ENCODE results near the gene AHCTF1.
A peak's percentile ranks its signal among the peaks of the same experiment; 100 is the strongest.

Gene AHCTF1
- 144 to 168 reads per million in 2 donors for total RNA-seq

GRCh38 chr1:246931549-246932365 is at the start of gene AHCTF1:
Gene AHCTF1, minus strand, starts transcription at chr1:246931948. Its CDS starts 13,578 bp downstream, at chr1:246918370.
- peak; percentile 78 for DNase-seq

GRCh38 chr1:246978785-246979184 is 47.0 kb upstream of the AHCTF1 start:
- no peak for DNase-seq

DNA sequence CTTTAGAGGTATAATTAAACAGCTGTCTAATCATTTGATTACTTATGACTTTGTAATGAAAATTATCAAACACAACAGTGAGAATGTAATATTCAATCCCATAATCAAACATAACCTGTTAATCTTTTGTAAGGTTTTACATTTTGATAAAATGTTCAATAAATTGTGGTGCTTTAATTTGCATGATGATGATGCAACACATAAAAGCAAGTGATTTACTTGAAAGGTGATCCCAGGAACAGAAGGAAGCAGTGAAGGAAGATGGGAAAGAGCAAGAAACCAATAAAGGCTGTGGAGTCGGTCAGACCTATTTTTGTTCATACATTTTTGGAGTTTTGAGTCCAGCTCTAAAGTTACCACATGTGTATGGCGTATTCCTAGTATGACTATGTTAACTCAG is 46.5 kb upstream of the AHCTF1 start:
- DNase-seq: no peak

GRCh38 chr1:246971969-246972368 is 40.2 kb upstream of the AHCTF1 start:
- DNase-seq: no peak

DNA sequence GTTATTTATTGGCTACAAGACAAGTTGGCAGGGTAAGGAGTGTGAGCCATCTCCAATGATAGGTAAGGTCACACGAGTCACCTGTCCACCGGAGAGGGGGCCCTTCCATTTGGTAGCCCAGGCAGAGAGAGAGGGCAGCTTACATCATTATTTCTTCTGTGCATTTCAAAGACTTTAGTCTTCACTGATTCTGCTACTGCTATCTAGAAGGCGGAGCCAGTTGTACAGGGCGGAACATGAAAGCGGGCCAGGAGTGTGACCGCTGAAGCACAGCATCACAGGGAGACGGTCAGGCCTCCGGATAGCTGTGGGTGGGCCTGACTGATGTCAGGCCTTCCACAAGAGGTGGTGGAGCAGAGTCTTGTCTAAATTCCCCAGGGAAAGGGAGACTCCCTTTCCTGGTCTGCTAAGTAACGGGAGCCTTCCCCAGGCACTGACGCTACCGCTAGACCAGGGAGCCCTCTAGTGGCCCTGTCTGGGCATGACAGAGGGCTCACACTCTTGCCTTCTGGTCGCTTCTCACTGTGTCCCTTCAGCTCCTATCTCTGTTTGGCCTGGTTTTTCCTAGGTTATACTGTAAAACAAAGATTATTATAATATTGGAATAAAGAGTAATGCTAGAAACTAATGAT is 39.5 kb upstream of the AHCTF1 start:
- DNase-seq: no peak

GRCh38 chr1:246969621-246970020 is 37.9 kb upstream of the AHCTF1 start:
- DNase-seq: no peak

- DNase-seq: no peak
Observed at GRCh38 chr1:246966502-246966901, 34.8 kb upstream of the AHCTF1 start.

DNA sequence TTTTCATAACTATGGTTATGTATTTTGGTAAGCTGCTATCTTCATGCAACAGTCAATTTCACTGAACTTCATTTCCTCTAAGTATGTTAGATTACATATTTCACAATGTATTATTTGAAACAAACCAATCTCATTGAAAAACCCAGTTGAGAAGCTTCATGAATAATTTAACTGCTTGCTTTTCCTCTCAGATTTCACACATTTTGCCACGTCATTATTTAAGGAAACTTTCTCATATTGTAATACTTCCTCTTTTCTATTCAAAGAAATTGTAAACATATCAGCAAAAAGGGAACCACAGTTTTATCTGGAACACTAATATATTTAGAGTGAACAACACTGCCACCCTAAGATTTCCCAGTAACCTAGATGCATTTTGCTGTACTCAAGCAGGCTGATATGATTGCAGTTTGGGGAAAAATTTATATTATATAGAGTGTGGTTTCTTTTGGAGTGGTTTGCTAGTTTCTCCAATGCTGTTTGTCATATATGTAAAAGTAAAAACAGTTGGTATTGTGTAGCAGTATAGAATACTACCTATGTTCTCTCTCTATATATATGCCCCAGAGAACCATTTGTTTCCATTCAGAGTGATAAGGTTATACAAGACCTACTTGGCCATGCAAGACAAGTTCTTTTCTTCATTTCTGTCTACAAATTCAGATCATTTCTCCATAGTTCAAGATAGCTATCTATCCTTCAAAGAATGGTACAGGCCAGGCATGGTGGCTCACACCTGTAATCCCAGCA is 28.4 kb upstream of the AHCTF1 start:
- no peak for DNase-seq

GRCh38 chr1:246954126-246954525 is 22.4 kb upstream of the AHCTF1 start:
- DNase-seq: no peak

DNA sequence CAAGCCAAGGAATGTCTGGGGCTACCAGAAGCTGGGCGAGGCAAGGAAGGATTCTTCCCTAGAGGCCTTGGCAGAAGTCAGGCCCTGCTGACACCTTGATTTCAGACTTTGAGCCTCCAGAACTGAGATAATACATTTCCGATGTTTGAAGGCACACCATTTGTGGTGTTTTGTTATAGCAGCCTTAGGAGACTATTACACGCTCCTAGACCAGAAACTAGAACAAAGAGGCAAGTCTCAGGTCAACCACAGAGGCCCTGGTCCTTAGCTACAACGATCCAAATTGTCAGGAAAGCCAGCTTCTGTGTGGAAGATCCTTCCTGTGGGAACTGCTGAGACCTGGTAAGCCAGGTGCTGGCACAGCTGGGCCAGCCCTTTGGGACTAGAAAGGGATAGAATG is 19.7 kb upstream of the AHCTF1 start:
- no peak for DNase-seq

GRCh38 chr1:246949956-246950355 is 18.2 kb upstream of the AHCTF1 start:
- no peak for DNase-seq

DNA sequence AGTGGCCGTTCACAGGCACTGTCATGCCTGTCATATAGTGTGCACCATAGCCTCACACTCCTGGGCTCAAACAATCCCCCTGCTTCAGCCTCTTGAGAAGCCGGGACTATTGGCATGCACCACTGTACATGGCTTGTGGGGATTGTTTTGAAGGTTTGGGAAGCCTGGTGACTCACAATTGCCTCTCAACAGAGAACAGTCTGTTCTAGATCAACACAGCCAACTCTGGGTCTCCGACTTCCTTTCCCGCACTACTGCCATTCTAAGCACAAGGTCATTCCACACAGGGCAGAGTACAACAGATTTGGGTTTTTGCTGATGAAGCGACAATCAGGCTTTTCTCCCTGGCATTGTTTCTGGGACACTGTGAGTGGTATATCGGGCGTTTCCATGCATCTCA is 15.5 kb upstream of the AHCTF1 start:
- DNase-seq: no peak

GRCh38 chr1:246946366-246946765 is 14.6 kb upstream of the AHCTF1 start:
- DNase-seq: no peak

GRCh38 chr1:246934765-246935164 is 3.0 kb upstream of the AHCTF1 start:
- no peak for DNase-seq

DNA sequence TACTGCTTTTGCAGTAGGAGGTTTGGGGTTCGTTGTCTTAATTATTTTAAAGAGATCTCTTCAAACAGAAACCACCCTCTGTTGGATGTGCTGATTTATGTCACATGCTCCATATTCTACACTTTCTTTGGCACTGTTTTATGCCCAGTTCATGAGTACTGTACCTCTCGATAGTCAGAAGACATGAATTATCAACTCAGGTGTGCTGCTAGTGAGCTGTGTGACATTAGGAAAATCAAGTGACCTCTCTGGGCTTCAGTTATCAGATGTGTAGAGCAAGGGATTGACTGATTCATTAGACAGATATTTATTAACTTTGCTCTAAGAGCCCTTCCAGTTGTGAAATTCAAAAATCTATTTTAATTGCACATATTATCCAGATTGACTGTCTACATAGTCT is 2.1 kb upstream of the AHCTF1 start:
- DNase-seq: no peak

DNA sequence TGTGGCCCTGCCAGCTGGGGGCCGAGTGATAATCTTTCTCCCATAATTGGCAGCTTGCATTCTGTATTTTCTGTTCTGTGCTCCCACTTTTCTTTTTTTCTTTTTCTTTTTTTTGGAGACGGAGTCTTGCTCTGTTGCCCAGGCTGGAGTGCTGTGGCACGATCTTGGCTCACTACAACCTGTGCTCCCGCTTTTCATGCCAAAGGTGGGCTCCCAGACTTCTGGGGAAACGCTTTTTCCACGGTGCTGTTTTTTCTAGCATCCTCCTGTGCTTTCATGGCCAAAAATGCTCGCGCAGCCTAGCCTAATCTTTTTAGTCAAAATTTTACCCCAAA is 585 bp upstream of the AHCTF1 start:
- DNase-seq: no peak

GRCh38 chr1:246930830-246931548 is 759 bp downstream of the AHCTF1 start:
- DNase-seq: peak; percentile 50

DNA sequence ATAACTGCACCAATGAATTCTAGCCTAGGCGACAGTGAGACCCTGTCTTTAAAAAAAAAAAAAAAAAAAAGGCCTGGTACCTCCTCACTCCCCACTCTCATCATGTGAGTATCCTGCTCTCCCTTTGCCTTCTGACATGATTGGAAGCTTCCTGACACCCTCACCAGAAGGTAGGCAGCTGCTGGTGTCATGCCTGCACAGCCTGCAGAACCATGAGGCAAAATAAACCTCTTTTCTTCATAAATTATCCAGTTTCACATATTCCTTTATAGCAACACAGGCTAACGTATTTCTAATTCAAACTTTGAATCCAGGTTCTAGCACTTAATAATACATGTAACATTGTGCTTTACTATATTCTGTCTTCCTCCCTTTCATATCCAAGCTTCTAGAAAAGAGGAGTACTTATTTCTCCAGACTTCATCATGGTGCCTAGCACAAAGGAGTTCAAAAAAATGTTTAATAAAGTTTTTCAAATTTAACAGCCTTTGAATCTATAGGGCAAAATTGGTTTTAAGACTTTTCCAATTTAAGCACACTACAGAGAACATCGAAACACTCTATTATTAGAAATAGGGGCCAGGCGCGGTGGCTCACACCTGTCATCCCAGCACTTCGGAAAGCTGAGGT is 5.6 kb downstream of the AHCTF1 start:
- no peak for DNase-seq

GRCh38 chr1:246923900-246924299 is 7.8 kb downstream of the AHCTF1 start:
- DNase-seq: no peak

DNA sequence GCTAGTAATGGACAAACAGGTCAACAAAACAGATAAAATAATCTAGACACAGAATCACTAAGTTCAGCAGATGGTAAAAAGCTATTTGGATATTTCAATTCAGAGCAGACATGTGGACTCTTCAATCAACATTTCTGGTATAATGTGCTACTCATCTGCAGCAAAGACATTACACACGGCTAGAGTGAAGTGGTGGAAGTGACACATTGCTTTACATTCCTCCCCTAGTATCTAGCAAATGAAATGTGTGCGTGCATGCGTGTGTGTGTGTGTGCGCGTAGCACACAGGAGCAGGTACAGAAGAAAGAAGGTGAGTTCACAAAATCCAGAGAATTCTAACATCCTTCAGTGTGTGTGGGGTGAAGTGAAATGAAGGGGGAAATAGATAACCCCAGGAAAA is 8.3 kb downstream of the AHCTF1 start:
- no peak for DNase-seq

DNA sequence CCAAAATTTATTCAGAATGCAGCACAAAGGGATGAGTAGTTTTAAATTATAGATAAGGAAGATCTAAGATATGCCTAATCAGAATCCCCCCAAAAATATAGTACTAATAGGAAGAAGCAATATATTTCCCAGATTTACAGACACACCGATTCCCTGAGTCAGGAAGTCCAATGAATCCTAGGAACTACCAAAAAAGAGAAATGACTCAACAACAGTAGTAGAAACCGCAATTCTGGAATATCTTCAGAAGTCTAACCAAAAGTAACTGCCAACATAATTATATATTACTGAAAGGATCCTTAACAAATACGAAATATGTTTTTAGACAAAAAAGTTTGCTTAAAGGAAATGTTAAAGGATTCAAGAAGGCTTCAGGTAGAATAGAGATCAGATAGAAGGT is 10.3 kb downstream of the AHCTF1 start:
- DNase-seq: no peak

DNA sequence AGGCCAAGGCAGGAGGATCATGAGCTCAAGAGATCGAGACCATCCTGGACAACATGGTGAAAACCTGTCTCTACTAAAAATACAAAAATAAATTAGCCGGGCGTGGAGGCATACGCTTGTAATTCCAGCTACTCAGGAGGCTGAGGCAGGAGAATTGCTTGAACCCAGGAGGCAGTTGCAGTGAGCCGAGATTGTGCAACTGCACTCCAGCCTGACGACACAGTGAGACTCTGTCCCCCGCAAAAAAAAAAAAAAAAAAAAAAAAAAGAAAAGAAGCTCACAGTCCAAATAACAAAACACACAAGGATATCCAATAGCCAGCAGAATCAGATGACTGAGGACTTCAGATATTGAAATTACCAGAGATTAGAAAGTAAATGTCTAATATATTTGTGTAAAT is 11.8 kb downstream of the AHCTF1 start:
- DNase-seq: no peak
